NCI-H2107 treated with DMSO at 0.1 percent for 48 hours (cell line): ENCODE results near the gene PRDM16.

ENCODE experiments used
- DNase-seq: peaks from one replicate; lab custom pipeline; 2025; ENCODE audit not compliant: unreplicated experiment; lab: John Stamatoyannopoulos, UW

The PRDM16 gene

DNA sequence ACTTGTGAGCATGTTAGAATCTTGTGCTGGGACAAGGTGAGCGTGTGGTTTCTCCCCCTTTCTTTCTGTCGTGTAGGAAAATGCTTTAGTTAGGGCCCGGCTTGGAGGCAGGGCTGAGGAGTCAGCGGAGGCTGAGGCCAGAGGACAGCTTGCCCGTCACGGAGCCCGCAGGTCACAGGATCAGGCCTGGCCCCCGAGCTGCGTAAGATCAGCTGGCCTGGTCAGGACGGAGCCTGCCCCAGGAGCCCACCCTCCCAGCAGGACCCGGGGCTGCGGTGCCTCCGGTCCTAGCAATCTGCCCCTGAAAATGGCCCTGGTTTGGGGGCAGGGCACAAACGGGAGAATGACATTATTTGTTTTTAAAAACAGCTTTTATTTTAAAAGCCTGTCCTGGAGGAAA, 52.0 kb downstream of the PRDM16 start:
- no peak for DNase-seq

DNA sequence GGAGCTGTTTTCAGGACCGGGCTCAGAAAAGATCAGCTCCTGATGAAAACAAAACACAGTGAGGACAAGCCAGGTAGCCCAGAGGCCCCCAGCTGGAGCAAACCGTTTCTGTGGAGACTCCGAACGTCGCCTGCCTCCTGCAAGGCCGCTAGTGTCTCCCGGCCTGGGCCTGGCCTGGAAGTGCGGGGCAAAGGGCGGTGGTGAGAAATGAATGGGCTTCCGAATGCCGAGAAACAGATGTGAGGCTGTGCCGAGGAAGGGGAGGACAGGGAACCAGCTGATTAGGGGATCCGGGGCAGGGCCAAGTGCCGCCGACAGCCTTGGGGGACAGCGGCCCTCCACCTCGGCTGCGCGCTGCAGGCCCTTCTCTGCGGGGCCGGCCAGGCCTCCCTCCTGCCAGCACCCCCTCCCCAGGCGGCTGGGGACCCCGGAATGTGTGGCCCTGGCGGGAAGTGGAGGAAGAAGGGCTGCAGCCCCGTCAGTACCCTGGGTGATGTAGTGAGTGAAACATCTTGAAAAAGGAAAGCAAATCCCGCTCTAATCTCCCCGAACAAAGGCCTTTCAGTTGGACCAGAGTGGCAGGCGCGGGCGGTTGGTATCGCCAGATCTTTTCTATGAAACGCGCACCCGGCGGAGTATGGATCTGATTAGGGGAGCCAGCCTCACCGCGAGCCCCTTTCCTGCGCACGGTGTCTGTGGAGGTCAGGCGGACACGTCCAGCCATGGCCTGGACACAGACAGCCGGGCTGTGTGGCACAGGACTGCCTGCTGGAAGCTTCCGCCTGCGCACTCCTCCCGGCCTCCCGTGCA, 52.6 kb downstream of the PRDM16 start:
- DNase-seq, result no peak

DNA sequence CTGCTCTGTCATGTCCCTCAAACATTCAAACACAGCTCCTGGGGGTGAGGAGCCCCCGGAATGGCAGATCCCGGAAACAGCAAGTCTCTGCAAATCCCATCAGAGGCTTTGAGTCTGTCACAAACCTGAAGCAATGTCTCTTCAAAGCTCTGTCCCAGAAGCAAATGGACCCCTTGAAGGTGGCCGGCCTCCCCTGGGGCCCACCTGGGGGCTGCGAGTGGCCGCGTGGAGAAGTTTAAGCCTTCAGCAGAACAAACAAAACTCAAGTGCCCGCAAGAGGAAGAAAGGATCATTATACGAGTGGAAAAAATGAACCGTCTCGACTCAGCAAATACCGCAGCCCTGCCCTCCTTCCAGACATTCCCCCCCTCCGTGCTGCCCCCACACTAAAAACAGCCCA, 53.3 kb downstream of the PRDM16 start:
- DNase-seq, result no peak

DNA sequence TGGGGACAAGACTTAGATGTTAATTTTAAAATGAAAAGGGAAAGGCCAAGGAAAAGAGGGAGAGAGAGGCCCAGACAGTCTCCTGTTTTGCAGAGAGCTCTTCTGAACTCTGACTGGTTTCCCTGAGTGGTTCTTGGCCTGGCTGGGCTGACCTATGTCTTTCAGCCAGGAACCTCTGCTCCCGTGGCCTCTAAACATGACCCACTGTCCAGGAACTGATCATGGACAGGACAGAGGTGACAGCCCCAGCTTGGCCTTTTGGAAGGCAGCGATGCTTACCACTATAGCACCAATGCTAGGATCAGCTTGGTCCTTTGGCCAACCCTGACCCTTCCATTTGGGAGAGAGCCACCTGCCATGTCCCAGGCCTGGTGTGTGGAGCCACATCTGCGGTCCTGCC, 55.2 kb downstream of the PRDM16 start:
- DNase-seq, result no peak

DNA sequence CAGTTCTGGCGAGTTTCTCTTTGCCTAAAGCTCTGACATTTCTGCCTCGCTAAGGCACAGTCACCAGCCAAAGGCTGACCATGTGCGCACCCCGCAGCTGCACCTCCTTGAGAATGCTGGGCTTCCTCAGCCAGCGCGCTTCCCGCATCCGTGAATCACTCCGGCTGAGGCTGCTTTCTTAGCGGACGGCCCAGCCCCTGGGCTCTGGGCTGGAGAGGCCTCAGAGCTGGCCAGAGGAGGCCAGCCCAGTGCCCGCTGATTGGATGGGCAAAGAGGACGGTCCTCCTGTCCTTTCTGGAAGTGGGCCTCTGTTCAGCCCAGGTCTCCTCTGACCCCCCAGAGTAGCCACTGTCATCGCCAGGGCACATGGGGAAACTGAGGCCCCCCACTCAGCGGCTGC, 56.1 kb downstream of the PRDM16 start:
- DNase-seq, result no peak

DNA sequence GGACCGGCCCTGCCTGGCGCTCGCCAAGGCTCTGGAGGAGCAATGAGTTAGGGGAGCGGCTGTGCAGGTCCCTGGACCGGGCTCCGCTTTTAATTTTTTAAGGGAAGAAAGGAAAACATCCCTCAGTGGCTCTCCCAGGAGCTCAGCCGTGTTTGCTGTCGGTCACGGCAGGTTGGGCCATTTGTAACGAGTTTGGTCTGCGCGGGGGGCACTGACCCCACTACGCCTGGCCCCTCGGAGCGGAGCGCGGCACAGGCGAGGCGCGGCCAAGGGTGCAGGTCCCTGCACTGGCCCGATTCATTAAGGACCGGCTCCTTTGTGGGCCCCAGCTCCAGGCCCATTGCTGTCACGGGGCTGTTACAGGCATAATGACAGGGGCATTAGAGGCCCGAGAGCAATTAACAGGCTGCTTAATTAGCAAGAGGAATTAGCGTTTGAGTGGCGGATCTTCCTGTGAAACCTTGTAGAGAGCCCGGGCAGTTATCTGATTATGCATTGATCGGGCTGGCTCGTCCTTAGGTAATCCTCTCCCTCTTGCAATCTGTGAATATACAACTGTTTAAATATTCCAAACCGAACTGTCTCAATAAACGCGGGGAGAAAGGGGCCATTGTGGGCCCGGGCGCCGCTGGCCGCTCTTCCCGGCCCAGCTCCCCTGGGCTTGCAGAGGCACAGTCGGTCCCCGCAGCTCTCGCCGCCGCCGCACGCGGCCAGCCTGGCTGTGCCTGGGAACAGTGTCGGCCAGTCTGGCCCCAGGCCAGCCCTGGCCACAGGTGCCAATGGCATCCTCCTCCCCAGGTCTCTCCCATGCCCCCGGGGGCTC, 56.8 kb downstream of the PRDM16 start:
- no peak for DNase-seq

DNA sequence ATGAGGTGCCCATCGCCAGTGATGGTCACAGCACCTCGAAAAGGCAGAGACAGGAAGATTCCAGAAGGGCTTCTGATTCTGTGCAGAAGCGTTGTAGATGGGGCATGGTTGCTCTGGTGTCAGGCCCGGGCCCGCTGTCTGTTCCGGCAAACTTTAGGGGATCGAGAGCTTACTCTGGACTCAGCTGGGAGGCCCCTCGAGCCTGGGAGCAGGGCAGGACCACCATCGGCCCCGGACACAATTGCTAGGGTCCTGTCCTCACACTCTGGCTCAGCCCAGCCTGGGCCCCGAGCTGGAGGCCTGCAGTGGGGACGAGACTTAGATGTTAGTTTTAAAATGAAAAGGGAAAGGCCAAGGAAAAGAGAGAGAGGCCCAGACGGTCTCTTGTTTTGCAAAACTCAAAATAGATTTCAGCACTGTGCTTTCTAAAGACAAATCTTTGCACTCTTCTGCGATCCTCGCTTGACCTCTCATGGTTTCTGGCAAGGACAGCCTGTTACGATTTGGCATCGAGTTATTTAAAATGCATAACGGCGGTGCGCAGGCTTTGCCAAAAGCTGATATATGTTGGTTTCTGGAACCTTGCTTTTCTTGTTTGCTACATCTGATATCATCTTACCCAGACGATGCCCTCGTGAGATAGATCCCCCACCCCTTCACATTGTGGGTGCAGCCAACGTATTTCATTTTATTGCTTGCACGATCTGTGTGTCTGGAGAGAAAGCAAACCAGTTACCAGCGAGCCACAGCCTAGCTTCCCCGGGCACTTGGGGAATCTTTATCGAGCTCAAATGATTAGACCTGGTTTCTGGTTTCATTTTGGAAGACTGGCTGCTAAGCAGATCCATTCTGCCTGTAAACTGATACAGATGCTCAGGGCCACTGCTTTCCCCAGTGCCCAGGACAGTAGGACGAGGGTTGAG, 58.0 kb downstream of the PRDM16 start:
- DNase-seq, result no peak

DNA sequence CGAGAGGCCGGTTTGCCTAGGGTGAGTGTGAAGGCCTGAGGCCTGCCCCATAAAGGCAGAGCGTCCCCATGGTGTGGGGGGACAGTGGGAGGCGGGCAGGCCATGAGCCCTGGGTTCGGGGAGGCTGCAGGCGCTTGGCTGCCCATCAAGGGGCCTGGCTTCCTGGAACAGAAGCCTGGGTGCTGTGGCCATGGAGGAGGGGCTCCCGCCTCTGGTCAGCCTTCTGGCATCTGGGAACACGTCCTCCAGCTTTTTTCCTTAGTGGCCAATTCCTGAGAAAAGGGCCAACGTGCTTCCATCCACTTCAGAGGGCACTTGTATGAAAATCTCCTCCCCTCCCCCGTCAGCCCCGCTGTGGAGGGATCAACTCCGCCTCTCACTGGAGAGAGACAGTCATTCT, 58.7 kb downstream of the PRDM16 start:
- DNase-seq, result no peak

DNA sequence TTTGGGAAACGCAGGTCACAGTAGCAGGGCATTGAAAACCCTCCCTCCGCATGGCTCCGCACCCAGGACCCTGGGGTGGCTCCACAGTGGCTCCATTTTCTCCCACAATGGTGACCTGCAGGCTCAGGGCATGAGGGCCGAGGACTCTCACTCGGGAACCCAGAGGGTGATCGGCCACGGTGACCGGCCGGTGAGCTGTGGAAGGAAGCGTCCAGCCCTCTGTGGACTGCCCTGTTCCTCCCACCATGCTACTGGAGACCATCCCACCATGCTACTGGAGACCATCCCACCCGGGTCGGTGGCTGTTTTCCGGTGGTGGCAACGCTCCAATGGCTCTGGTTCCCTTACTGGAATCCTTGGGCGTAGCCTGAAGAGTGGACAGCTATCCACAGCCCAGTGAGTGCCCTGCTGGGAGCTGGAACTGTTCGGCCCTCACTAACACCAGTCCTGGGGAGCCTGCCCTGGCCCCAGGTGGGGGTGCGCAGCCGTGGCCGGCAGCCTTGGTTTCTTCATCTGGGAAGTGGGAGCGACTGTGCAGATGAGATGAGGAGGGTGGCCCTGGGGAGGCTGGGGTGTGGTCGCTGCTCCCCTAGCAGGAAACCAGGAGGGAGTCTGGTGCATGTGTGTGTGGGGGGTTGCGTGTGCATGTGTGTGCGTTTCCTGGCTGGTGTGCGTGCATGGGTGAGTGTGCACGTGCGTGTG, 59.6 kb downstream of the PRDM16 start:
- no peak for DNase-seq

DNA sequence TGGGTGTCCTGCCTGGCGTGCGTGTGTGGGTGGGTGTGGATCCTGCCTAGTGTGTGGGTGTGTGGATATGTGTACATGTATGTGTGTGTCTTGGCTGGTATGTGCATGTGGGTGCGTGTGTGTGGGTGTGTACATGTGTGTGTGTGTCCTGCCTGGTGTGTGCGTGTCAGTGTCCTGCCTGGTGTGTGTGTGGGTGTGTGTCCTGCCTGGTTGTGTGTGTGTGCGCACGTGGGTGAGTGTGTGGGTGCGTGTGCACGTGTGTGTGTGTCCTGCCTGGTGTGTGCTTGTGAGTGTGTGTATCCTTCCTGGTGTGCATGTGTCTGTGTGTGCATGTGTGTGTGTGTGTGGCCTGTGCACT, 60.1 kb downstream of the PRDM16 start:
- no peak for DNase-seq

DNA sequence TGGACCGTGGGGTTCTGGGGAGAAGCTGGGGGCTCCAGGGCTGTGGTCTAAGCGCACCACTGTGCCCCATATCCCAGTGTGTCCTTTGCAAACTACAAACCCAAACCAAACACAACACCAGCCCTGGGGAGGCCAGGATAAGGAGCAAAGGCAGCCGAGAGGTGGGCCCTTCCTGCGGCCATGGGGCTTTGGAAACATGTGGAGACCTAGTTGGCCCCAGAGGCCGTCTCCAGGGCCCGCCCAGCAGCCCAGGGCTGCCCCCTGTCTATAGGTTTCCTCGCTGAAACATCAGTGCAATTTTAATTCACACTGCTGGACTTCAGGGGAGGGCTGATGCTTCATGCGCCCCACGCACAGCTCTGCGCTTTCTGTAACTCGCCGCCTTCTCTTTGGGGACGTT, 61.3 kb downstream of the PRDM16 start:
- no peak for DNase-seq

DNA sequence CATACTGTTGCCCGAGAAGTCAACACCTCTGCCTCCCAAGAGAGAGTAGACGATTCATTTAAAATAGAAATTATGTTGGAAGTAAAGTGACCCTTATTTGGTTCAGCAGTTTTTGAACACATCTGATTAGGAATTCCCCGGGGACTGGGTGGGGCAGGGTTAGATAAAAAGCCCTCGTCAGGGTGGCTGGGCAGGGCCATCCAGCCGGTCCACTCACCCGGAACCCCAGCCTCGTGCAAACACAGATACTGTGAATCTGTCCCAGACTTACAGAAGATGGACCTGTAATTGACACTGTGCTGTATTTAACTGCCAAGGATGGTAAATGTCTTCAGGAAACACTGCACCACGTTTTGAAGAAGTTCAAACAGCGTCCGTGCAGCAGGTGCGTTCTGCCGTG, 63.7 kb downstream of the PRDM16 start:
- DNase-seq, result no peak

DNA sequence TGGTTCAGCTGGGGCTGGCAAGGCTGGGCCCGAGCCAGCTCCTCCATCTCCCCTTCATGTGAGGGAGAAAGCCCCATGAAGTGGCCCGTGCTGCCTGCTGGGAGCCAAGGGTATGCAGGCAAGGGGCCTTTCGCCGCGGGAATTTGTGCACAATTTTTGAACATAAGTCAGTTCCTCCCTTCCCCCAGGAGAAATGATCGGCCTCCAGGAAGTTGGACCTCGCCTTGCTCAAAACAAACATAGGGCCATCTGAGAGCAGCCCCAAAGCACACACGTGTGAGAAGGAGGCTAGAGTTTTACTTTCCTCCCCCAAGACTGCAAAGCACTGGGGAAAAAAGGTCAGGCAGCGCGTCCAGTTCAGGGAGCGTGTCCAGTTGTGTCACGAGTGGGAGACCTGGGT, 64.7 kb downstream of the PRDM16 start:
- DNase-seq, result no peak

DNA sequence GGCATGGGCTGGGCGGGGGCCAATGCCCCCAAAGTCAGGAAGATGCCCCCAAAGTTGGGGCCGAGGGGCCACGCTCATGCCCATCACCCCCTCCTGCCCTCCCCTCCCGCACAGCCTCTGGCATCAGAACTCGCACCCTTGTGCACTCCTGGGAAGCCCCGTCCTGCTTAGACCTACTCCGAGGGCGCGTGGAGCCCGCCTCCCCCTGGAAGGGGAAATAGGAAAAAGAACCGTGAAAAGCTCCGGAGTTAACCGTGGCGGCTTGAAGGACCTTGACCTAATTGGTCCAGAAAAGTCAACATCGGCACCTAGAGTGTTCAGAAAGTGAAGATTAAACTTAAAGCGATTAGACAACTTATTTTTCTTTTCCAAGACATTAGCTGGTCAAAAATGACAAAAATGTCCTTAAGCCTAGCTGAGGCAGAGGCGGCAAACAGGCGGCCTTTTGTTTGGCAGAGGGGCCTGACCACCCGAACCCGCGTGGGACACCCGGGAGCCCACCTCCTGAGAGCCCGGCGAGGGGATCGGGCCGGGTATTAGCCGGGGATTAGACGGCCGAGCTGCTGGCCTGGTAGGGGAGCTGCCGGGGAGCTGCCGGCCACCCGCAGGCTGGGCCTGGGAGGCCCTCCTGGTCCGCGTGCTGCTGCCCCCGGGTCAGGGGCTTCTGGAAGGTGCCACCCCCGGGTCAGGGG, 65.5 kb downstream of the PRDM16 start:
- DNase-seq, result no peak

DNA sequence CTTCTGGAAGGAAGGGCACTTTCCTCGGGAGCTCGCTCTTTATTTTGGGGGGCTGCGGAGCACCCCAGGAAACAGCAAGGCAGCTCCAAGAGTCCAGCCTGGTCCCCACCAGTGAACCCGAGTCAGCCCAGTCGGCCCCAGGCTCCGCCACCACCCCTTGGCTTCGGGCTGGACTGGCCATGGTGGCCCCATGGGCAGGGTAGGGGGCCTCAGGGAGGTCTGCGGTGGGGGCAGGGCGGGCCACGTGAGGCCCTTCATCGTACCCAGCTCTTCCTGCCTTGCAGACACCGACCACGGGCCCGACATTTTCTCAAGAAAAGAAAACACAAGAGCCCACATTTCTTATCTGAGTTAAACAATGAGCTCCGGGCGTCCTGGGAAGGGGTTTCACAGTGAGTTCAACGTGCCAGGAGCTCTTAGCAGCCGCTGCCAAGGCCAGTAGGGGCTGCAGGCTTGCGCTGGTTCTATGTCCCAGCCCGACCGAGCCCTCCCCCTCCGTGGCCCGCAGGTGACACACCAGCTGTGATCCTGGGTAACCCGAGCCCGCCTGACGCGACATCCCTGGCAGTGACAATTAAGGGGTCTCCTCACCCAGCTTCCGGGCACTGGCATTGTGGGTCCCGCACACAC, 66.2 kb downstream of the PRDM16 start:
- DNase-seq, result peak; percentile 68

DNA sequence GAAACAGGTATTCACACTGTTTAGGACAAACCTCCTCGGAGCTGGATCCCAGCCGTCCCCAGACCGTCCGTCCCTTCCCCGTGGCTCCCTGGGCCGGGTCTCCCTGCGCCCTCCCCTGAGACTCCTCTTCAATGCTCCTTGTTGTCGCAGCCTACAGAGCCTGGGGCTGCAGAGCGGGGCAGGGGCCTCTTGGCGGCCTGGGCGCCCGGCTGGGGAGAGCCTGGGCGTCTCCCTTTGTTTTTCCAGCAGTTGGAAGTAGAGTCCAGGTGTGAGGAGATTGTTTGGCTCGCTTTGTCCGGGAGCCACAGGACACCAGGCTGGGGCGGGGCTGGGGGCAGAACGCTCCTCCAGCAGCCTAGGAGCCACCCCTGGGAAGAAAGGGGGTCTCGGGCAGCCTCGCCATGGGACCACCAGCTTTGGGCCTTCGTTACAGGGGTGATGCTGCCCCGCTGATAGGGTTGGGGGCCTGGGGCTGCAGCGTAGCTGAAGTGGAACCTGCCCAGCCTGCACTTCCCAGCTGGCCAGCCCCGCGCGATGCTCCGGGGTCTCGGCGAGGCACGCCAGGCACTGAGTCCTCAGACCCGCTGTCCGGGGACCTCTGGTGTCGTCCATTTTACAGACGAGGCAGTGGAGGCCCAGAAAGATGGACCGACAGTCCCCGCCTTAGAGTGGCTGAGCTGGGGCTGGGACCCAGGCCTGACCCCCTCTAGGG, 66.9 kb downstream of the PRDM16 start:
- peak; percentile 68 for DNase-seq

DNA sequence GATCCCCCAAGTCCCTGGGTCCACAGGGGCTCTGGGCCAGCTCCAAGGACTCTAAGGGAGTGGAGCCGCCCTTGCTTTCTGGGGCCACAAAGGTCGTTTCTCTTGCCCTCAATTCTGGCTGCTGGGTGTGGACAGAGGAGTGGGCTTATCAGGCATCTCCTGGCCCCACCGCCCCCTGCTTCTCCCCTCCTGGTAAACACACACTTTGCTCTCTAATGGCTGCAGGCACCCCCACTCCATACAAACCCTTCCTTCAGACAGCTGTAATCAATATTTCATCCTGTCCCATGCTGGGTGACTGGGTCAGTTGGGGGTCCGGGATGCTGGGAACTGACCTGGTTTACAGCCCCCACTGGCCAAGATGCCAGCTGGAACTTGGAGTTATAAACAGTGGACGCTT, 67.5 kb downstream of the PRDM16 start:
- DNase-seq, result no peak

DNA sequence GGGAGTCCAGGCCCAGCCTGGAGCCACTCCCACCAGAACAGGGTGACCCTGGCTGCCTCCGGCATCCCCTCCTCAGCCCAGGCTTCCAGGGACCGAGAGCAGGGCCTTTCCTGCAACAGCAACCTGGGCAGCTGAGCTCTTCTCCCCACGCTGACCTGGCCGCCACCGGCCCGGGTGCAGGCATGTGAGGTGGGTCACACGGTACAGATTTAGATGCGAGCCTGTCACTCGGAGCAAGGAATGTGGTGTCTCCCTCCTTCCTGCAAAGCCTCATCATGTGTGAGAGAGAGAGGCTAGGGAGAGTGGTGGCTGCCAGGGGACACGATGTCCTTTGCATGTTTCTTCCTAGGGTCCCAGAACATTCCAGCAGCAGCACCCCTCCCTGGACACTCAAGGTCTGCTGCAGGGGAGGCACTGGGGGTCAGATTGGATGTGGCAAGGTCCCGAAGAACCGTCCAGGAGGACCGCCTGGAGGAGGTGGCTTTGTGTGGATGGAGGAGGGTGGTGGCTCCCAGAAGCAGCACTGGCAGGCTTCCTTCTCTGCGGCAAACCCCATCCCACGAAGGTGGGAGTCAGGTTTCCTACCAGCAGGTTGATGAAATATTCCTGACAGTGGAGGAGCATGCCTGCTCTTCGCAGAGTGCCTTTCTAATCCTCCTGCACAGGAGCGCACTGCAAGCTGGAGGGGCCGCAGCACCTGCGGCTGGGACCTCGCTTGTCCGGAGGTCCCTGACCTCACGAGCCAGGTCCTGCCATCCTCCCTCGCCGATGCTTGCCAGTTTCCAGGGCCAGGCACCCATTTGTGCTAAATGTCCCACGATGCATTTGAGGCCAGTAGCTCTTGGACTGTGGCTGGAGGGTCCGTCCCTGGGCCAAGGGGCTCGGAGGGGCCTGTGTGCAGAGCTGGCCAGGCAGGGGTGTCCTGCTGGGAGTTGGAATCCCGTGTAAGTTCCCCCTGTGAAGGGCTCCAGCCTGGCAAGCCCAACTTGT, 68.4 kb downstream of the PRDM16 start:
- DNase-seq, result no peak
